SIG-M5 treated with dmso at 0.1 percent for 504 hours (cell line): ENCODE results near the gene ST3GAL4.
"Not testable (repeated sequence)": the region's sequence is repeated elsewhere in the genome, so short reads cannot be mapped to it uniquely, and the experiment has no call there.

ENCODE experiments used
- DNase-seq: peaks from one replicate; lab custom pipeline; 2025; ENCODE audit not compliant: unreplicated experiment; lab: John Stamatoyannopoulos, UW

The ST3GAL4 gene

GRCh38 chr11:126384449-126385070, 29.1 kb downstream of the ST3GAL4 start:
- DNase-seq = no peak

- DNase-seq = no peak
These were observed 30.7 kb downstream of the ST3GAL4 start for GRCh38 chr11:126385991-126386728.

- peak; percentile 24 for DNase-seq
These were observed 31.2 kb downstream of the ST3GAL4 start for GRCh38 chr11:126386729-126387071.

- DNase-seq = no peak
These were observed 32.4 kb downstream of the ST3GAL4 start for GRCh38 chr11:126387857-126388256.

GRCh38 chr11:126390272-126390867, 34.9 kb downstream of the ST3GAL4 start:
- no peak for DNase-seq

- no peak for DNase-seq
These were observed 35.9 kb downstream of the ST3GAL4 start for GRCh38 chr11:126391286-126391954.

GRCh38 chr11:126391970-126392632, 36.6 kb downstream of the ST3GAL4 start:
- no peak for DNase-seq

GRCh38 chr11:126392633-126393013, 37.1 kb downstream of the ST3GAL4 start:
- peak; percentile 69 for DNase-seq

GRCh38 chr11:126393143-126393542, 37.7 kb downstream of the ST3GAL4 start:
- DNase-seq = no peak

- no peak for DNase-seq
These were observed 38.5 kb downstream of the ST3GAL4 start for GRCh38 chr11:126394036-126394435.

- not testable (repeated sequence) for DNase-seq
These were observed 39.2 kb downstream of the ST3GAL4 start for GRCh38 chr11:126394634-126395072.

GRCh38 chr11:126395784-126396183, 40.3 kb downstream of the ST3GAL4 start:
- DNase-seq = not testable (repeated sequence)

- not testable (repeated sequence) for DNase-seq
These were observed 40.8 kb downstream of the ST3GAL4 start for GRCh38 chr11:126396266-126396665.

GRCh38 chr11:126396965-126397364, 41.5 kb downstream of the ST3GAL4 start:
- no peak for DNase-seq

GRCh38 chr11:126398296-126398695, 42.8 kb downstream of the ST3GAL4 start:
- no peak for DNase-seq

- no peak for DNase-seq
These were observed 43.2 kb downstream of the ST3GAL4 start for GRCh38 chr11:126398721-126399120.

- no peak for DNase-seq
These were observed 44.5 kb downstream of the ST3GAL4 start for GRCh38 chr11:126400019-126400418.

- no peak for DNase-seq
These were observed 45.0 kb downstream of the ST3GAL4 start for GRCh38 chr11:126400479-126400878.

- peak; percentile 13 for DNase-seq
These were observed 47.6 kb downstream of the ST3GAL4 start for GRCh38 chr11:126403022-126403581.

GRCh38 chr11:126403658-126404057, 48.2 kb downstream of the ST3GAL4 start:
- no peak for DNase-seq

- no peak for DNase-seq
These were observed 48.9 kb downstream of the ST3GAL4 start for GRCh38 chr11:126404367-126404766.
